ENCODE measurements around the gene STK35.
"Not testable (repeated sequence)": the region's sequence is repeated elsewhere in the genome, so short reads cannot be mapped to it uniquely, and the experiment has no call there.

The STK35 gene

DNA sequence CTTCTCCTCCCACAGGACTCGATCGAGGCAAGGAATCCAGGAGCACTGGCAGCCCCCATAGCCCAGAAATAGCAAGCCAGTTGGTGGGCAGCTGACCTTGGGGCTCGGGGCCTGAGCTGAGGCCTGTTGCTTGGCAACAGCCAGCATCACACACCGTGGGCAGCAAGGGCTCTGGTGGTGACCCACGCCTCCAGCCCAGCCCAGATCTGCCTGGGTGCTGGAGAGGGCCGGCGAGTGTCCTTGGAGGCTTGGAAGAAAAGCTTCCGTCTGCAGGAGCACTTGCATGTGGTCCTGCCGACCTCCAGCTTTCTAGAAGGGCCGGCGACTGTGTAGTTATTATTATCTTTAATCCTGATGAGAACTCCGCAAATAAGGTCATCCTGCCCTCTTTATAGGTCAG lies 67.3 kb downstream of the STK35 start:
- Histone ChIP-seq H3K27me3 (ENCODE audit: control insufficient read depth in 1 of 2, insufficient read depth in 2 of 2, low read length in 2 of 2) (no peaks in the 10 kb centered on the region), H3K4me3 (ENCODE audit: low read depth in 1 of 2, low read length in 2 of 2) (no peak overlapping the region), H3K4me1 (ENCODE audit: control insufficient read depth in 1 of 2, insufficient read depth in 2 of 2, low read length in 2 of 2) (no peaks in the 10 kb centered on the region), H3K9ac (ENCODE audit: low read depth in 1 of 2, low read length in 2 of 2) (no peak overlapping the region), H3K27ac (ENCODE audit: low read depth, low read length) (no peak overlapping the region), H3K9me3 (ENCODE audit: control insufficient read depth in 1 of 2, low read length in 2 of 2) (no peaks in the 10 kb centered on the region), H3K36me3 (ENCODE audit: control insufficient read depth in 1 of 2, insufficient read depth in 2 of 2, low read length in 2 of 2) (no peaks in the 10 kb centered on the region)

DNA sequence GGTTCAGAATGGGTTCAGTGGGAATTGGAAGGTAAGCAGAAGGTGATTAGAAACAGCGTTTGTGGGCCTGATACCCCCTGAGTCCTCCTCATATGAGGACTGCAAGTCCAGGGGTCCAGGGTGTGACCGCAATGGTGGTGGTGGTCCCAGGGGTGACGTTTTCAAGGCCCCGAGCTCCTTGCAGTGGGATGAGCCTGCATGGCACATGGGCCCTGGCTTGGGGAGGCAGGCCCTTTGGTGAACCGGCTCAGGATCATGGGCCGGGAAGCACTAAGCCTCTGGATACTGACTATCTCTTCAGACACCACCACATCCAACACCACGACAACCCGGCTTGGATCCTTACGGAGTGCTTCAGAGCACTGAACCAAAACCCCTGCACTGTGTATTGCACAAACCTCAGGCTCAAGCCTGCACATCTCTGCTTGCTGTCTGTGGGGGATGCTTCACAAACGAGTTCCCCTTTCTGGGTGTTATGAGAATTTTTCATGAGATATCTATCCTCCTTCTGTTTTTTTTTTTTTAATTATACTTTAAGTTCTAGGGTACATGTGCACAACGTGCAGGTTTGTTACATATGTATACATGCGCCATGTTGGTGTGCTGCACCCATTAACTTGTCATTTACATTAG lies 67.9 kb downstream of the STK35 start:
- H3K27ac ChIP-seq (ENCODE audit: low read depth, low read length), result no peak overlapping the region
- no peaks in the 10 kb centered on the region for H3K36me3 ChIP-seq (ENCODE audit: control insufficient read depth in 1 of 2, insufficient read depth in 2 of 2, low read length in 2 of 2)
- no peak overlapping the region for H3K4me3 ChIP-seq (ENCODE audit: low read depth in 1 of 2, low read length in 2 of 2)
- H3K9me3 ChIP-seq (ENCODE audit: control insufficient read depth in 1 of 2, low read length in 2 of 2), result no peaks in the 10 kb centered on the region
- no peaks in the 10 kb centered on the region for H3K27me3 ChIP-seq (ENCODE audit: control insufficient read depth in 1 of 2, insufficient read depth in 2 of 2, low read length in 2 of 2)
- no peak overlapping the region for H3K9ac ChIP-seq (ENCODE audit: low read depth in 1 of 2, low read length in 2 of 2)
- no peaks in the 10 kb centered on the region for H3K4me1 ChIP-seq (ENCODE audit: control insufficient read depth in 1 of 2, insufficient read depth in 2 of 2, low read length in 2 of 2)

DNA sequence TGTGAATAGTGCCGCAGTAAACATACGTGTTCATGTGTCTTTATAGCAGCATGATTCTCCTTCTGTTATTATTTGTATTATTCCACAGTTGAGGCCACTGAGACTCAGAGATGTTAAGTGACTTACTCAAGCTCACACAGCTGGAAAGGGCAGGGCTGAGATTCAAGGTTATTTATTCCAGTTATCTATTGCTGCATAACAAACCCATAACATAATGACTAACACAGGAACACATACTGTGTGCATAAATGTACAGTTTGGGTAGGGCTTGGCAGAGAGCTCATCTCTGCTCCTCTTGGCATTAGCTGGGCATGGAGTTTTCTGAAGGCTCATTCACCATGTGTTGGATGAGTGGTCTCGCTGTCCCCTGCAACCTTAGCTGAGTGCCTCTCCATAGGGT lies 68.8 kb downstream of the STK35 start:
- Histone ChIP-seq H3K9ac (ENCODE audit: low read depth in 1 of 2, low read length in 2 of 2) (no peak overlapping the region), H3K9me3 (ENCODE audit: control insufficient read depth in 1 of 2, low read length in 2 of 2) (no peaks in the 10 kb centered on the region), H3K4me1 (ENCODE audit: control insufficient read depth in 1 of 2, insufficient read depth in 2 of 2, low read length in 2 of 2) (no peaks in the 10 kb centered on the region), H3K36me3 (ENCODE audit: control insufficient read depth in 1 of 2, insufficient read depth in 2 of 2, low read length in 2 of 2) (no peaks in the 10 kb centered on the region), H3K4me3 (ENCODE audit: low read depth in 1 of 2, low read length in 2 of 2) (no peak overlapping the region), H3K27me3 (ENCODE audit: control insufficient read depth in 1 of 2, insufficient read depth in 2 of 2, low read length in 2 of 2) (no peaks in the 10 kb centered on the region), H3K27ac (ENCODE audit: low read depth, low read length) (no peak overlapping the region)

DNA sequence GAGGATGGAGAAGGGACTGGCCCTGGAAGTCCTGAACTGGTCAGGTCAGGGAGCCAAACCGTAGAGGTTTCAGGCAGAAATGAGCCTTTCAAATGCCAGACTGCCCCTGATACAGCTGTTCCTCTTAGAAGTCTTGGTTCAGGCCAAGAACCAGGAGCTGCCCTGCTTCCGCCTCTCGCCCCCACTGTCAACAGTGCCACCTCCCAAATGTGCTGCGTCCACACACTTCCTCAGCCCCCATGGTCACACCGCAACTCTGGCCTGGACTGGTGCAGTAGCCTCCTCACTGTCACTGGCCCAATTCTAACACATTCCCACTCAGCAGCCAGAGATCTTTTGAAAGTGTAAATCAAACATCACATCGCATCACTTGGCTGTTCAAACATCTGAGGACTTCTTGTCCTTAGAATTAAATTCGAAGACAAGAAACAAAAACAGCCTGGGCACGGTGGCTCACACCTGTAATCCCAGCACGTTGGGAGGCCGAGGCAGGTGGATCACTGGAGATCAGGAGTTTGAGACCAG lies 69.7 kb downstream of the STK35 start:
- Histone ChIP-seq H3K27me3 (ENCODE audit: control insufficient read depth in 1 of 2, insufficient read depth in 2 of 2, low read length in 2 of 2) (no peaks in the 10 kb centered on the region), H3K36me3 (ENCODE audit: control insufficient read depth in 1 of 2, insufficient read depth in 2 of 2, low read length in 2 of 2) (no peaks in the 10 kb centered on the region), H3K4me1 (ENCODE audit: control insufficient read depth in 1 of 2, insufficient read depth in 2 of 2, low read length in 2 of 2) (no peaks in the 10 kb centered on the region), H3K9me3 (ENCODE audit: control insufficient read depth in 1 of 2, low read length in 2 of 2) (no peaks in the 10 kb centered on the region), H3K9ac (ENCODE audit: low read depth in 1 of 2, low read length in 2 of 2) (no peak overlapping the region), H3K4me3 (ENCODE audit: low read depth in 1 of 2, low read length in 2 of 2) (no peak overlapping the region), H3K27ac (ENCODE audit: low read depth, low read length) (no peak overlapping the region)

DNA sequence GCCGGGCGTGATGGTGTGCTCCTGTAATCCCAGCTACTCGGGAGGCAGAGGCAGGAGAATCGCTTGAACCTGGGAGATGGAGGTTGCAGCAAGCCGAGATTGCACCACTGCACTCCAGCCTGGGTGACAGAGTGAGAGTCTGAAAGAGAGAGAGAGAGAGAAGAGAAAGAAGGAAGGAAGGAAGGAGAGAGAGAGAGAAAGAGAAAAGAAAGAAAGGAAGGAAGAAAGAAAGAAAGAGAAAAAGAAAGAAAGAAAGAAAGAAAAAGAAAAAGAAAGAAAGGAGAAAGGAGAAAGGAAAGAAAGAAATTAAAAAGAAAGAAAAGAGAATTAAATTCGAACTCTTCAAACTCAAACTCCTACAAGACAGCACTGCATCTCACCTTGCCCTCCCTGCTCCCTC lies 70.2 kb downstream of the STK35 start:
- H3K4me1 ChIP-seq (ENCODE audit: control insufficient read depth in 1 of 2, insufficient read depth in 2 of 2, low read length in 2 of 2); H3K9me3 ChIP-seq (ENCODE audit: control insufficient read depth in 1 of 2, low read length in 2 of 2); H3K27ac ChIP-seq (ENCODE audit: low read depth, low read length): not testable (repeated sequence)

DNA sequence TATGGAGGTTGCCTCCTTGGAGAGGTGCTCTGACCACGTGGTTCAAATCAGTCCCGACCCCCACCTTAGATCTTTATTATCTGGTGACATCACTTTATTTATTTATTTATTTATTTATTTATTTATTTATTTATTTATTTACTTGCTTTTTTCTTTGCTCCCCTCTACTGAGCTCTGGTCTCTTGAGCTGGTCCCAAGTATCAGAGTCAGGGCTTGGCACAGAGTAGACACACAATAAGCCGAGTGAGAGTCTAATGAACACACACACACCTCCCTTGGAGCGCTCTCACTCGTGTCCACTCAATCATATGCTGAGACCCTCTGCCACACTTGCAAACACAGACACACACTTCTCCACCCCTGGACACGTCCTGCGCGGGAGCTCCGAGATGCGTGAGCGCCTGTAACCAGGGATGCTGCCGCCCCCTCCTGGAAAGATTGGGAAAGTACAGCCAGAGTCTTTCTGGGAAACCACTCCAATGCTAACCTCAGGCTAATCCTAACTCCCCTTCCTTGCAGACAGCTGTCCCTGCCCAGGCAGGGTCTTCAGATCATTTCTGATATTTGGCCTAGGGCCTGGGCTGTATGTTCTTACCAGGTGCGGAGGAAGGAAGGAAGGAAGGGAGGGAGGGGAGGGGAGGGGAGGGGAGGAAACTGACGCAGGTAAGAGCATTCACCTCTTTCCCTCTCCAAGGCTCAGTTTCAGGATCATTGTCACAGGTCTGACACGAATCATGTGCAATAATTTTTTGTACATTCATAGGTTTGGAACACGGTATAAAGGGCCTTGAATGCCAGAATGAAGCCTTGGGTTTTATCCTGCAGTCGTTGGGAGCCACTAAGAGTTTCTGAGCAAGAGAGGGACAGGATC lies 70.9 kb downstream of the STK35 start:
- Histone ChIP-seq H3K4me1 (ENCODE audit: control insufficient read depth in 1 of 2, insufficient read depth in 2 of 2, low read length in 2 of 2) (no peaks in the 10 kb centered on the region), H3K9ac (ENCODE audit: low read depth in 1 of 2, low read length in 2 of 2) (no peak overlapping the region), H3K27me3 (ENCODE audit: control insufficient read depth in 1 of 2, insufficient read depth in 2 of 2, low read length in 2 of 2) (no peaks in the 10 kb centered on the region), H3K27ac (ENCODE audit: low read depth, low read length) (no peak overlapping the region), H3K36me3 (ENCODE audit: control insufficient read depth in 1 of 2, insufficient read depth in 2 of 2, low read length in 2 of 2) (no peaks in the 10 kb centered on the region), H3K4me3 (ENCODE audit: low read depth in 1 of 2, low read length in 2 of 2) (no peak overlapping the region), H3K9me3 (ENCODE audit: control insufficient read depth in 1 of 2, low read length in 2 of 2) (no peaks in the 10 kb centered on the region)

More for the DNA sequence above, 70.2 kb downstream of the STK35 start:
- H3K9ac ChIP-seq (ENCODE audit: low read depth in 1 of 2, low read length in 2 of 2); H3K4me3 ChIP-seq (ENCODE audit: low read depth in 1 of 2, low read length in 2 of 2); H3K36me3 ChIP-seq (ENCODE audit: control insufficient read depth in 1 of 2, insufficient read depth in 2 of 2, low read length in 2 of 2); H3K27me3 ChIP-seq (ENCODE audit: control insufficient read depth in 1 of 2, insufficient read depth in 2 of 2, low read length in 2 of 2): not testable (repeated sequence)

DNA sequence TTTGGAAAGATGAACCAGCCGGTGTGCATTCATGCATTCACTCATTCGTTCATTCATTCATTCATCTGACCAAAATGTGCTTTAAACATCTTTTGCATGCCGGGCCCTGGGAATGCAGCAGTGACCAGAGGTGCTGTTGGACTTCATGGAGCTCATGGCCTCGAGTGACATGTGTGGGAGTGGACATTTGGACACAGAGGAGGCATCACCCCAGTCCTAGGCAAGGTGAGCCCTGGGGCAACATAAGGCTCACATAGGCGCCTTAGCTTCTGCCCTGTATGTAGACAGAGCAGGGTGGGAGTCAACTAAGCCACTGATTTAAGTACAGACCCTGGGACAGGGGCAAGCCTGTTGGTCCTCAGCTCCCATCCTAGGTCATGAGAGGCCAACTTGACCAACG lies 71.6 kb downstream of the STK35 start:
- H3K27ac ChIP-seq (ENCODE audit: low read depth, low read length), result no peak overlapping the region
- H3K36me3 ChIP-seq (ENCODE audit: control insufficient read depth in 1 of 2, insufficient read depth in 2 of 2, low read length in 2 of 2), result no peaks in the 10 kb centered on the region
- H3K9ac ChIP-seq (ENCODE audit: low read depth in 1 of 2, low read length in 2 of 2), result no peak overlapping the region
- H3K4me3 ChIP-seq (ENCODE audit: low read depth in 1 of 2, low read length in 2 of 2), result no peak overlapping the region
- peaks cover 0 to 3% of the 10 kb centered on the region in 2 donors for H3K4me1 ChIP-seq (ENCODE audit: control insufficient read depth in 1 of 2, insufficient read depth in 2 of 2, low read length in 2 of 2)
- H3K27me3 ChIP-seq (ENCODE audit: control insufficient read depth in 1 of 2, insufficient read depth in 2 of 2, low read length in 2 of 2), result no peaks in the 10 kb centered on the region
- H3K9me3 ChIP-seq (ENCODE audit: control insufficient read depth in 1 of 2, low read length in 2 of 2), result no peaks in the 10 kb centered on the region

DNA sequence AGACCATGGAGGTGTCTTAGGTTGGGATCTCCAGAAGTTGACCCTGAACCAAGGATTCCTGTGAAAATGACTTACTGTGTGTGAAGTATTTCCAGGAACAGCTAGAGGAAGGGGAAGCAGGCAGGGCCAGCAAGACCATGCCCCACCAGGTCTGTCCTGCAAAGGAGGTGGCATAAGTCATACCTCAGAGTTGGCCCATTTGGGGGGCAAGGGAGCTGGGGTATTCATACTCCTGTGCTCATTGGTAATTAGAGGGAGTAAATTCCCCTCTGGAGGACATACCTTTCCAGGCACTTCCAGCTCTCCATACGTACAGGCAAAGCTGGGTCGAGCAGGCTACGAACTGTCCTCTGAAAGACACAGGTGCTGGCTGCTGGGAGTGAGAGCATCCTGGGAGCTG lies 72.4 kb downstream of the STK35 start:
- no peaks in the 10 kb centered on the region for H3K9me3 ChIP-seq (ENCODE audit: control insufficient read depth in 1 of 2, low read length in 2 of 2)
- no peak overlapping the region for H3K9ac ChIP-seq (ENCODE audit: low read depth in 1 of 2, low read length in 2 of 2)
- H3K27ac ChIP-seq (ENCODE audit: low read depth, low read length), result no peak overlapping the region
- peaks cover 0 to 3% of the 10 kb centered on the region in 2 donors for H3K27me3 ChIP-seq (ENCODE audit: control insufficient read depth in 1 of 2, insufficient read depth in 2 of 2, low read length in 2 of 2)
- no peaks in the 10 kb centered on the region for H3K36me3 ChIP-seq (ENCODE audit: control insufficient read depth in 1 of 2, insufficient read depth in 2 of 2, low read length in 2 of 2)
- peaks cover 0 to 4% of the 10 kb centered on the region in 2 donors for H3K4me1 ChIP-seq (ENCODE audit: control insufficient read depth in 1 of 2, insufficient read depth in 2 of 2, low read length in 2 of 2)
- H3K4me3 ChIP-seq (ENCODE audit: low read depth in 1 of 2, low read length in 2 of 2), result no peak overlapping the region

DNA sequence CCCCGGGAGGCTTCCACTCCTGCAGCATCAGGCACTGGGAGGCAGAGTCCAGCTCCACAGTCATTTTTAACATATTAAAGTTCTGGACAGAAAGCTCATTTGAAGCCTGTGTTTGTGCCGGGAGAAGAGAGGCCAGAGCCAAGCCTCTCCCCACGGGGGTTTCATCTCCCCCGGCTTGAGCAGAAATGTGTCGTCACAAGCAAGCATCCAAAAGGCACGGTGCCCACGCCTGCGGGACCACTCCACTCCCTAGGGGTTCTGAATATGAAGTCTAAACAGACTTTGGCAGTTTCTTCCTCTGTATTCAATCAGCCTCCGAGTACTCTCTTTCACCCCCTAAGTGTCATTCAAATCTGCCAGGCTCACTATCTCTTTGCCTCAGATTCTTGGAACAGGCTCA lies 75.3 kb downstream of the STK35 start:
- no peaks in the 10 kb centered on the region for H3K36me3 ChIP-seq (ENCODE audit: control insufficient read depth in 1 of 2, insufficient read depth in 2 of 2, low read length in 2 of 2)
- no peak overlapping the region for H3K27ac ChIP-seq (ENCODE audit: low read depth, low read length)
- H3K9me3 ChIP-seq (ENCODE audit: control insufficient read depth in 1 of 2, low read length in 2 of 2), result no peaks in the 10 kb centered on the region
- no peak overlapping the region for H3K4me3 ChIP-seq (ENCODE audit: low read depth in 1 of 2, low read length in 2 of 2)
- peaks cover 0 to 4% of the 10 kb centered on the region in 2 donors for H3K4me1 ChIP-seq (ENCODE audit: control insufficient read depth in 1 of 2, insufficient read depth in 2 of 2, low read length in 2 of 2)
- no peak overlapping the region for H3K9ac ChIP-seq (ENCODE audit: low read depth in 1 of 2, low read length in 2 of 2)
- H3K27me3 ChIP-seq (ENCODE audit: control insufficient read depth in 1 of 2, insufficient read depth in 2 of 2, low read length in 2 of 2), result peaks cover 0 to 3% of the 10 kb centered on the region in 2 donors
